Thoracic aorta (tissue), 2 donors: ENCODE data around the gene ALDH7A1. TPM values are rescaled to one million over a fixed set of nuclear protein-coding genes. Genes with fewer than 3 reads are reported as not detected.
A peak's percentile ranks its signal among the peaks of the same experiment; 100 is the strongest.

Experiments used
- ATAC-seq: fragments of 150-250 bp; one replicate; pipeline ENCODE4 v1.8.0; 2017; ENCODE audit warnings: low read depth; ENCODE audit not compliant: insufficient number of reproducible peaks, low FRiP score
- DNase-seq: peaks from one replicate; pipeline ENCODE4 v3.0.0-alpha.2; 2020; ENCODE audit warnings: low spot score
- H3K27ac ChIP-seq, 2 donors: fragments of 200-600 bp; sonication (generic); 1 replicate in 1 of 2; 2 replicates in 1 of 2; pipeline ENCODE4 v1.5.1; 2016; ENCODE audit warnings: mild to moderate bottlenecking in 2 of 2, moderate library complexity in 2 of 2
- H3K27me3 ChIP-seq: fragments of 200-600 bp; sonication (generic); replicated peaks from 2 replicates; pipeline ENCODE4 v1.6.0; 2016; ENCODE audit warnings: mild to moderate bottlenecking; ENCODE audit not compliant: insufficient read depth
- H3K36me3 ChIP-seq: fragments of 200-600 bp; sonication (generic); one replicate; pipeline ENCODE4 v1.5.1; 2016
- H3K4me1 ChIP-seq, 2 donors: fragments of 200-600 bp; sonication (generic); 1 replicate in 1 of 2; 2 replicates in 1 of 2; pipeline versions ENCODE4 v1.5.1 to v1.6.0; 2016; ENCODE audit warnings: low read depth in 2 of 2, mild to moderate bottlenecking in 1 of 2; ENCODE audit not compliant: control insufficient read depth in 1 of 2
- H3K4me3 ChIP-seq: fragments of 200-600 bp; sonication (generic); 2 replicates; pipeline ENCODE4 v1.5.1; 2016; ENCODE audit warnings: mild to moderate bottlenecking
- H3K9me3 ChIP-seq: fragments of 200-600 bp; sonication (generic); 2 replicates; pipeline ENCODE4 v1.5.1; 2016
- total RNA-seq, 2 donors: library from RNA; depleted of rRNA; stranded (reverse); fragments of >200 nt; gene quantifications; one replicate each; pipeline versions ENCODE4 v1.1.0 to v1.2.3, GENCODE V29; 2016
- TF ChIP-seq, protein P1 (sequence below): fragments of 200-600 bp; sonication (generic); IDR thresholded peaks from one replicate; pipeline ENCODE4 v1.5.1; 2019; ENCODE audit warnings: antibody characterized with exemption

ALDH7A1 gene
- total RNA-seq, 2 donors from 2014 or later, result 17.6 to 52.6 TPM

DNA sequence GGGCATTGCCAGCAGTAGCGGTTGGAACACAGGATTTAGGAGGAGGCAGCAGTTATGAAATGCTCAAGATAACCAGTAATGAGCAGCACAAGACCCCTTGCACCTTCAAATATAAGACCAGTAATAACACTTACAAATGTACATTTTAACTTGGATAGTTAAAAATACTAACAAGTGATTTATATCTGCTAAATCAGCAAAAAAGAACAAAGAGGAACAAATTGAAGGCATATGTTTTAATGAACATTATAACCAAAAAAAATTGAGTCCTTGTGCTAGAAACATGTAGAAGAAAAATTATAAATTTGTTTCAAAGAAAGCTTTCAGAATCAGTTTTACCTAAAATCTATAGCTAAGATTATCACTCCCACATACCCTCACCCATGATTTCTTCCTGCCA lies 52.0 kb downstream of the ALDH7A1 start:
- H3K27ac ChIP-seq, result no peak overlapping the region
- TF ChIP-seq, protein P1, sequence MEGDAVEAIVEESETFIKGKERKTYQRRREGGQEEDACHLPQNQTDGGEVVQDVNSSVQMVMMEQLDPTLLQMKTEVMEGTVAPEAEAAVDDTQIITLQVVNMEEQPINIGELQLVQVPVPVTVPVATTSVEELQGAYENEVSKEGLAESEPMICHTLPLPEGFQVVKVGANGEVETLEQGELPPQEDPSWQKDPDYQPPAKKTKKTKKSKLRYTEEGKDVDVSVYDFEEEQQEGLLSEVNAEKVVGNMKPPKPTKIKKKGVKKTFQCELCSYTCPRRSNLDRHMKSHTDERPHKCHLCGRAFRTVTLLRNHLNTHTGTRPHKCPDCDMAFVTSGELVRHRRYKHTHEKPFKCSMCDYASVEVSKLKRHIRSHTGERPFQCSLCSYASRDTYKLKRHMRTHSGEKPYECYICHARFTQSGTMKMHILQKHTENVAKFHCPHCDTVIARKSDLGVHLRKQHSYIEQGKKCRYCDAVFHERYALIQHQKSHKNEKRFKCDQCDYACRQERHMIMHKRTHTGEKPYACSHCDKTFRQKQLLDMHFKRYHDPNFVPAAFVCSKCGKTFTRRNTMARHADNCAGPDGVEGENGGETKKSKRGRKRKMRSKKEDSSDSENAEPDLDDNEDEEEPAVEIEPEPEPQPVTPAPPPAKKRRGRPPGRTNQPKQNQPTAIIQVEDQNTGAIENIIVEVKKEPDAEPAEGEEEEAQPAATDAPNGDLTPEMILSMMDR, result no peak
- H3K9me3 ChIP-seq, result no peaks in the 10 kb centered on the region
- no peak overlapping the region for H3K4me3 ChIP-seq
- peaks cover 20% of the 10 kb centered on the region for H3K36me3 ChIP-seq
- no peaks in the 10 kb centered on the region for H3K27me3 ChIP-seq
- DNase-seq (no peak), ATAC-seq (no peak)
- no peaks in the 10 kb centered on the region for H3K4me1 ChIP-seq

DNA sequence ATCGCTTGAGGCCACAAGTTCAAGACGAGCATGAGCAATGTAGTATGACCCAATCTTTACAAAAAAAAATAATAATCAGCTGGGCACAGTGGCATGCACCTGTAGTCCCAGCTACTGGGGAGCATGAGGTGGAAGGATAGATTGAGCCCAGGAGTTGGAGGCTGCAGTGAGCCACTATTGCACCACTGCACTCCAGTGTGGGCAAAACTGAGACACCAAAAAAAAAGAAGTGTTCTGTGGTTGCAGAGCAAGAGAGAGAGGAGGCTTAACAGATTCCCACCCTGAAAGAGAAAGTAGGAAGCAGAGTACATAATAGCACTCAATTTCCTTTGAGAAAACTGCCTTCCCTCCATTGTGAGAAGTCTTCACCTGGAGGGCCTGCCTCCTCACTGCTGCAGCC lies 52.6 kb downstream of the ALDH7A1 start:
- H3K27ac ChIP-seq, result no peak overlapping the region
- H3K4me1 ChIP-seq, result no peaks in the 10 kb centered on the region
- peaks cover 16% of the 10 kb centered on the region for H3K36me3 ChIP-seq
- H3K27me3 ChIP-seq, result no peaks in the 10 kb centered on the region
- H3K9me3 ChIP-seq, result no peaks in the 10 kb centered on the region
- no peak for DNase-seq
- ATAC-seq, result no peak
- TF ChIP-seq, protein P1, result no peak
- H3K4me3 ChIP-seq, result no peak overlapping the region

DNA sequence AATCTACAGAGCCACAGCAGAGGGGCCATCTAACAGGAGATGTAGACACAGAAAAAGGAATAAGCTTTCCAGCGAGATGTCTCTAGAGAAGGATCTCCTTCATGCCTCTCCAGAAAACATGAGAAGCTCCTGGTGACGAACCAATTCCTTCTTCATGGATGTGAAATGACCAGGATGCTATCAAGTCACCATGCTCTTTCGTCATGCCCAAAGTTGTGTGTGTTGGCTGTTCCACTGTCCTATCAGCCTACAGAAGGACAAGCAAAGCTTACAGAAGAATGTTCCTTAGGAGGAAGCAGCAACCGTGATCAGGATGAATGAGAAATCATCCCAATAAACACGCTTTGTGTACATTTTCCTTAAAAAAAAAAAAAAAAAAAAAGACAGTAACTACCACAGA lies 54.4 kb downstream of the ALDH7A1 start:
- H3K27ac ChIP-seq, result no peak overlapping the region
- no peaks in the 10 kb centered on the region for H3K9me3 ChIP-seq
- H3K36me3 ChIP-seq, result peaks cover 6% of the 10 kb centered on the region
- peaks cover 0 to 11% of the 10 kb centered on the region in 2 donors for H3K4me1 ChIP-seq
- DNase-seq (no peak), ATAC-seq (no peak)
- TF ChIP-seq, protein P1, result no peak
- no peaks in the 10 kb centered on the region for H3K27me3 ChIP-seq
- no peak overlapping the region for H3K4me3 ChIP-seq

DNA sequence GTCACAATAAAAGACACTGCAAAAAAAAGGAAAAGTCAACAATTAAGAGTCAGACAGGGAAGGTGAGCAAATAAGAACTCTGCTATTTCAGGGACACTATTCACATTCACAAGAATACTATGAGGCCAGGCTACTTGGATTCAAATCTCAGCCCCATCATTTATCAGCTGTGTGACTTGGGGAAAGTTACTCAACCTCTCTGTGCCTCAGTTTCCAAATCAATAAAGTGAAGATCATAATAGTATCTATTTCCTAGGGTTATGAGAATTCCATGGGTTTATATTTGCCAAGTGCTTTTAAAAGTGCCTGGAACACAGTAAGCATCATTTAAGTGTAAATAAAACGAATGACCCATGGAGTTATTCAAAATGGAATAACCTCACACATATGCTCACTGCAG lies 56.4 kb downstream of the ALDH7A1 start:
- Histone ChIP-seq H3K36me3 (no peaks in the 10 kb centered on the region), H3K27me3 (no peaks in the 10 kb centered on the region), H3K27ac (no peak overlapping the region), H3K4me3 (no peak overlapping the region), H3K4me1 (peaks cover 0 to 11% of the 10 kb centered on the region in 2 donors), H3K9me3 (no peaks in the 10 kb centered on the region)
- TF ChIP-seq, protein P1, result no peak
- ATAC-seq, result no peak
- no peak for DNase-seq

DNA sequence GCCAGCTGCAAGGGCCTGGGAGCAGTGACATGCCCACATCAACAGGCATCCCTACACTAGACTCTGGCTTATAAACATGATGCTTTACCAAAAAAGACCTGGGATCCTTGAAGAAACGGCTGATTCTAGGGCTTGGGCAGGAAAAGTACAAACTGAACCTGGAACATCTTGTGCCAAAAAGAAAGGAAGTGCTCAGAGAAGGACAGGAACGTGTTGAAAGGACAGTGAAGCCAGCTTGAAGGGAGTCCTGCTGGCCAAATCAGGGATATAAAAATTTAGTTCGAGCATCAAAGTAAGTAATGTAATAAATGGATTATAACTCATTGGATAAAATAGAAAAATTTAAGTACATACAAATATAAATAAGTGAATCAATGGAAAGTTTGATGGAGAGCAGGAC lies 58.1 kb downstream of the ALDH7A1 start:
- no peak for DNase-seq
- no peaks in the 10 kb centered on the region for H3K27me3 ChIP-seq
- no peak overlapping the region for H3K4me3 ChIP-seq
- peaks cover 5 to 16% of the 10 kb centered on the region in 2 donors for H3K4me1 ChIP-seq
- no peaks in the 10 kb centered on the region for H3K36me3 ChIP-seq
- H3K9me3 ChIP-seq, result no peaks in the 10 kb centered on the region
- TF ChIP-seq, protein P1, result peak; percentile 24
- no peak for ATAC-seq
- no peak overlapping the region for H3K27ac ChIP-seq
